ENCODE data around the gene CCDC60.

- TF ChIP-seq POLR2A (IDR thresholded peaks at IDR 0.05) (no peak), CTCF (IDR thresholded peaks at IDR 0.05) (no peak), EP300 (IDR thresholded peaks at IDR 0.05) (no peak), POLR2AphosphoS5 (IDR thresholded peaks at IDR 0.05) (no peak)
These were observed 88.8 kb downstream of the CCDC60 start for GRCh38 chr12:119423285-119423684.
